Keratinocyte (primary cell): ENCODE data around the gene NKX2-2. TPM values are rescaled to one million over a fixed set of nuclear protein-coding genes. Genes with fewer than 3 reads are reported as not detected.

Experiments
- DNase-seq: peaks from one replicate; pipeline ENCODE4 v3.0.0-alpha.2; 2011; ENCODE audit warnings: low read depth, missing footprints, low spot score
- FAIRE-seq: peaks from 2 replicates; lab custom pipeline; 2011; peaks lifted over from hg19 to GRCh38; lab: Jason Lieb, UNC
- H2AFZ ChIP-seq: 2 replicates; pipeline ENCODE4 v1.6.0; 2012; ENCODE audit warnings: low read length, control low read depth, inconsistent platforms; ENCODE audit not compliant: control insufficient read depth
- H3K27ac ChIP-seq: 2 replicates; pipeline ENCODE4 v1.5.1; 2011; ENCODE audit warnings: low read length; ENCODE audit not compliant: control insufficient read depth, insufficient read depth
- H3K27me3 ChIP-seq: 3 replicates; pipeline ENCODE4 v1.6.0; 2011; ENCODE audit warnings: low read length; ENCODE audit not compliant: control insufficient read depth, insufficient read depth; ENCODE audit errors: extremely low read depth
- H3K36me3 ChIP-seq, 2 experiments: 2 replicates in 1 of 2; 3 replicates in 1 of 2; pipeline ENCODE4 v1.5.1; 2011; ENCODE audit warnings: low read length in 2 of 2, mild to moderate bottlenecking in 1 of 2; ENCODE audit not compliant: control insufficient read depth in 2 of 2, insufficient read depth in 2 of 2; ENCODE audit errors: extremely low read depth in 1 of 2
- H3K4me1 ChIP-seq: 3 replicates; pipeline ENCODE4 v1.5.1; 2011; ENCODE audit warnings: low read length; ENCODE audit not compliant: control insufficient read depth, insufficient read depth; ENCODE audit errors: extremely low read depth
- H3K4me2 ChIP-seq: 3 replicates; pipeline ENCODE4 v1.6.0; 2011; ENCODE audit warnings: low read depth, low read length; ENCODE audit not compliant: control insufficient read depth, insufficient read depth; ENCODE audit errors: extremely low read depth
- H3K4me3 ChIP-seq, 3 experiments: fragments of 200-600 bp in 1 of 3; sonication (generic) in 1 of 3; 2 replicates in 2 of 3; 3 replicates in 1 of 3; pipeline ENCODE4 v1.5.1; 2011 to 2016; ENCODE audit warnings: low read length in 3 of 3, mild to moderate bottlenecking in 3 of 3, control low read depth in 2 of 3, inconsistent platforms in 1 of 3, low read depth in 1 of 3, mixed read lengths in 1 of 3, mixed run types in 1 of 3, moderate library complexity in 1 of 3; ENCODE audit not compliant: control insufficient read depth in 2 of 3, insufficient read depth in 2 of 3; ENCODE audit errors: extremely low read depth in 1 of 3
- H3K79me2 ChIP-seq: 2 replicates; pipeline ENCODE4 v1.6.0; 2012; ENCODE audit warnings: low read length; ENCODE audit not compliant: control insufficient read depth, insufficient read depth
- H3K9ac ChIP-seq: 3 replicates; pipeline ENCODE4 v1.6.0; 2011; ENCODE audit warnings: low read length; ENCODE audit not compliant: control insufficient read depth, insufficient read depth; ENCODE audit errors: extremely low read depth
- H3K9me1 ChIP-seq: 3 replicates; pipeline ENCODE4 v1.6.0; 2011; ENCODE audit warnings: low read length; ENCODE audit not compliant: control insufficient read depth, insufficient read depth; ENCODE audit errors: extremely low read depth
- H3K9me3 ChIP-seq: 2 replicates; pipeline ENCODE4 v1.5.1; 2012; ENCODE audit warnings: low read depth, low read length; ENCODE audit not compliant: control insufficient read depth
- H4K20me1 ChIP-seq: 3 replicates; pipeline ENCODE4 v1.6.0; 2011; ENCODE audit warnings: low read length; ENCODE audit not compliant: control insufficient read depth, insufficient read depth; ENCODE audit errors: extremely low read depth
- EZH2 ChIP-seq: IDR thresholded peaks from one replicate; pipeline ENCODE4 v1.6.1; 2012; ENCODE audit warnings: inconsistent platforms, mild to moderate bottlenecking, low read length, moderate library complexity
- dilution Hi-C: fragments of 300-500 bp; cut with MboI; formaldehyde crosslinking; loops from one replicate; pipeline ENCODE4 v1.7.0; 2020; ENCODE audit warnings: low sequenced_read_pairs; ENCODE audit not compliant: extremely low pct_ligation_motif_present
- polyA plus RNA-seq, 5 experiments: library from polyadenylated mRNA; depleted of rRNA in 3 of 5; stranded (reverse) in 3 of 5; stranded (forward) in 1 of 5; unstranded in 1 of 5; fragments of >200 nt; gene quantifications; 1 replicate in 1 of 5; 2 replicates in 3 of 5; 3 replicates in 1 of 5; pipeline versions ENCODE4 v1.2.1 to v1.2.3, GENCODE V29; 2011 to 2012; ENCODE audit warnings: missing spikeins in 2 of 5, low read depth in 1 of 5, low replicate concordance in 1 of 5
- TF ChIP-seq, protein P1 (sequence below), 3 experiments: IDR thresholded peaks in 1 of 3; conservative IDR thresholded peaks in 1 of 3; optimal IDR thresholded peaks in 1 of 3; 2 replicates in 2 of 3; 3 replicates in 1 of 3; pipeline versions ENCODE3 to v1.5.1; 2011; ENCODE audit warnings: low read length in 3 of 3, mild to moderate bottlenecking in 3 of 3, moderate library complexity in 2 of 3, control low read depth in 1 of 3, inconsistent platforms in 1 of 3; ENCODE audit not compliant: insufficient read depth in 2 of 3; ENCODE audit errors: extremely low read depth in 1 of 3

Gene NKX2-2
- polyA plus RNA-seq, 1 donor (not counting 4 experiments of a cell fraction or from before 2014, with no cell fraction given) = not detected

DNA sequence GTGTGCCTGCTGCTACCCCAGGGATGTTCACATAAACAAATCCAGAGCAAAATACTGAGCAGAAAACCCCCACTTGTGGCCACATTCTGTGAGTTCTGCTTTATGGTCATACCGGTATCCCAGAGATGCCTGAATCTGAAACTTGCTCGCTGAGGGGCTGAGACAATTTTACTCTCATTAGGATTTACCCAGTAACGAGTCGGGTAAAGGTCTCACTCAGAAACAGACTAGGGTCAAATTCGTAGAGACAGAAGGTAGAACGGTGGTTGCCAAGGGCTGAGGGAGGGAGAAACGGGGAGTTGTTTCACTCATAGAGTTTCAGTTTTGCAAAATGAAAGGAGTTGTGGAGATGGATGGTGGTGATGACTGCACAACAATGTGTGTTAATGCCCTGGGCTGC, 45.4 kb upstream of the NKX2-2 start:
- no peak overlapping the region for H3K4me2 ChIP-seq
- TF ChIP-seq EZH2 = no peak
- no peak for FAIRE-seq
- no peak for DNase-seq
- no peaks in the 10 kb centered on the region for H4K20me1 ChIP-seq
- H2AFZ ChIP-seq = no peak overlapping the region
- no peaks in the 10 kb centered on the region for H3K4me1 ChIP-seq
- H3K9ac ChIP-seq = no peak overlapping the region
- H3K9me1 ChIP-seq = no peaks in the 10 kb centered on the region
- H3K36me3 ChIP-seq = no peaks in the 10 kb centered on the region
- H3K27me3 ChIP-seq = no peaks in the 10 kb centered on the region
- H3K27ac ChIP-seq = no peak overlapping the region
- no peaks in the 10 kb centered on the region for H3K79me2 ChIP-seq
- dilution Hi-C loops = no loop called here
- no peaks in the 10 kb centered on the region for H3K9me3 ChIP-seq
- H3K4me3 ChIP-seq = no peak overlapping the region

DNA sequence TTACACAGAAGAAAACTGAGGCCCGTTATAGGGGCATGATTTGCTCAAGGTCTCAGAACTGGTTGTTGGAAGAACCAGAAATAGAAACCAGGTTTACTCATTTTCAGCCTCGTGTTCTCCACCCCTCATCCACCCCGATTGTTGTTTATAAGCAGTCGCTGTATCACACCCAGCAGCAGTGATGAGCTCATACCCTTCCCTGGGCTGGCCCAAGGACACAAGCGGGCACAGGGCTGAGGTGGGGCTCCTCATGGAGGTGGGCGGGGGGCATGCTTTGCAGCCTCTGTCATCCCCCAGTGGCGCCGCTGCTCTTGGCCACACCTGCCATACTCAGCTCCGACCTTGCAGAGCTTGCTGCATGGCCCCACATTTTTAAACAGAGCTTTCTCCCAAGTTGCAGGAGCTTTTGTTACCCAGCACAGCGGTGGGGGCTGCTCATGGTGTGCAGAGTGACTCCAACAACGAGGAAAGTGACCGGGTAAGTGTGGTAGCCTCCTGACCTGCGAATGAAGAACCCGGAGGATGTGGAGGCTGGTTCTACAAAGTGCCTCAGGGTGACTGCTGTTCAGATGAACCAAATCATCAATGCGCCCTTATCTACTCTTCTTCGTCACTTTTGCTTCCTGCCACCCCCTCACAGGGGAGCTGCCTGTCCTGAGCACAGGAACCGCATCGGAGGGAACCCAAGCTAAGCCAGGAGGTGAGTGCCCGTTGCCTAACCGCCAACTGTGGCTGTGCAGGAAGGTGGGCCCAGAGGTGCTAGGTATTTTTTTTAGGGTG, 43.6 kb upstream of the NKX2-2 start:
- H4K20me1 ChIP-seq = no peaks in the 10 kb centered on the region
- H3K9me3 ChIP-seq = no peaks in the 10 kb centered on the region
- H3K79me2 ChIP-seq = no peaks in the 10 kb centered on the region
- H3K9me1 ChIP-seq = no peaks in the 10 kb centered on the region
- H3K27me3 ChIP-seq = no peaks in the 10 kb centered on the region
- dilution Hi-C loops = no loop called here
- H2AFZ ChIP-seq = no peak overlapping the region
- no peak overlapping the region for H3K4me2 ChIP-seq
- H3K4me1 ChIP-seq = no peaks in the 10 kb centered on the region
- no peak overlapping the region for H3K27ac ChIP-seq
- no peaks in the 10 kb centered on the region for H3K36me3 ChIP-seq
- DNase-seq (no peak), FAIRE-seq (no peak)
- no peak overlapping the region for H3K4me3 ChIP-seq
- TF ChIP-seq EZH2 = no peak
- TF ChIP-seq, protein P1, sequence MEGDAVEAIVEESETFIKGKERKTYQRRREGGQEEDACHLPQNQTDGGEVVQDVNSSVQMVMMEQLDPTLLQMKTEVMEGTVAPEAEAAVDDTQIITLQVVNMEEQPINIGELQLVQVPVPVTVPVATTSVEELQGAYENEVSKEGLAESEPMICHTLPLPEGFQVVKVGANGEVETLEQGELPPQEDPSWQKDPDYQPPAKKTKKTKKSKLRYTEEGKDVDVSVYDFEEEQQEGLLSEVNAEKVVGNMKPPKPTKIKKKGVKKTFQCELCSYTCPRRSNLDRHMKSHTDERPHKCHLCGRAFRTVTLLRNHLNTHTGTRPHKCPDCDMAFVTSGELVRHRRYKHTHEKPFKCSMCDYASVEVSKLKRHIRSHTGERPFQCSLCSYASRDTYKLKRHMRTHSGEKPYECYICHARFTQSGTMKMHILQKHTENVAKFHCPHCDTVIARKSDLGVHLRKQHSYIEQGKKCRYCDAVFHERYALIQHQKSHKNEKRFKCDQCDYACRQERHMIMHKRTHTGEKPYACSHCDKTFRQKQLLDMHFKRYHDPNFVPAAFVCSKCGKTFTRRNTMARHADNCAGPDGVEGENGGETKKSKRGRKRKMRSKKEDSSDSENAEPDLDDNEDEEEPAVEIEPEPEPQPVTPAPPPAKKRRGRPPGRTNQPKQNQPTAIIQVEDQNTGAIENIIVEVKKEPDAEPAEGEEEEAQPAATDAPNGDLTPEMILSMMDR (optimal IDR thresholded peaks at IDR 0.05 in 1 of 3, IDR thresholded peaks at IDR 0.05 in 1 of 3, conservative IDR thresholded peaks at IDR 0.05 in 1 of 3; ENCODE audit: extremely low read depth in 1 of 3, insufficient read depth in 2 of 3, low read length in 3 of 3) = no peak
- H3K9ac ChIP-seq = no peak overlapping the region
